HG03460 (cell line): ENCODE data around the gene MED4.

Source experiments
- ATAC-seq: cut with Tn5 transposase; IDR thresholded peaks from one replicate; pipeline ENCODE4 v1.9.1; 2021; ENCODE audit not compliant: unreplicated experiment

The MED4 gene

DNA sequence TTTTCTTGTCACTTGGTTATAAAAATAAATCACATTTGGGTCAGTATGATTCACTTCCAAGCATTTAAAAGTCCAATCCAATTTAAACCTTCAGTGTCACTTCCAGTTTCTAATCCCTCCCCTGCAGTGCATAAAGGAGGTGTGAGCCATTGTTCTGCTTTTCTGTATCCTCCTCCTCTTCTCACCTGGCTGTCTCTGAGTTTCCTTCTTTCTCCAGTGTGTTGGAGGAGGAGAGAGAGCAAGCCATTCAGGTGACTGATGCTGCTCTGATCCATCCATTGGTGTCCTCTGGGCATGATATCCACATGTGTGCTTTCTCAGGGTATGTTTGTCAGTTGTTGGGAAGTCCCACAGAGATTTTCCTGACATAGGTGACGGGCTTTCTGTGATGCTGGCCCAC, 56.1 kb downstream of the MED4 start:
- ATAC-seq = no peak

GRCh38 chr13:48037346-48038173, 57.3 kb downstream of the MED4 start, which contains the start of gene NUDT15:
TSS of gene NUDT15 (plus strand) at chr13:48037726. CDS start at chr13:48037747, 21 bp downstream.
- peak; percentile 94 for ATAC-seq

DNA sequence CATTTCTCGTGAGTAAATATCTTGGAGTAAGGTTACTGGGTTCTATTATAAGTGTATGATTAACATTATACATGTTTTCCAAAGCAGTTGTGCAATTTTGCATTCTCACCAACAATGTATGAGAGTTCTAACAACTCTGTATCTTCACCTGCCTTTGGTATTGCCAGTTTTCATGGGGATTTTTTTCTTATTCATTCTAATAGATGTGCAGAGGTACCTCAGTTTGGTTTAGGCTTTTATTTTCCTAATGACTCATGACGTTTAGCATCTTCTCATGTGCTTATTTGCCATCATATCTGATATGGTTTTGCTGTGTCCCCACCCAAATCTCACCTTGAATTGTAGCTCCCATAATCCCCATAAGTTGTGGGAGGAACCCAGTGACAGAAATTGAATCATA, 65.0 kb downstream of the MED4 start:
- no peak for ATAC-seq

GRCh38 chr13:48028066-48028465, 66.8 kb downstream of the MED4 start:
- ATAC-seq = no peak
